Measurements from ENCODE around the gene UBE2D4.
"Not testable (repeated sequence)": the region's sequence is repeated elsewhere in the genome, so short reads cannot be mapped to it uniquely, and the experiment has no call there.

Gene UBE2D4

DNA sequence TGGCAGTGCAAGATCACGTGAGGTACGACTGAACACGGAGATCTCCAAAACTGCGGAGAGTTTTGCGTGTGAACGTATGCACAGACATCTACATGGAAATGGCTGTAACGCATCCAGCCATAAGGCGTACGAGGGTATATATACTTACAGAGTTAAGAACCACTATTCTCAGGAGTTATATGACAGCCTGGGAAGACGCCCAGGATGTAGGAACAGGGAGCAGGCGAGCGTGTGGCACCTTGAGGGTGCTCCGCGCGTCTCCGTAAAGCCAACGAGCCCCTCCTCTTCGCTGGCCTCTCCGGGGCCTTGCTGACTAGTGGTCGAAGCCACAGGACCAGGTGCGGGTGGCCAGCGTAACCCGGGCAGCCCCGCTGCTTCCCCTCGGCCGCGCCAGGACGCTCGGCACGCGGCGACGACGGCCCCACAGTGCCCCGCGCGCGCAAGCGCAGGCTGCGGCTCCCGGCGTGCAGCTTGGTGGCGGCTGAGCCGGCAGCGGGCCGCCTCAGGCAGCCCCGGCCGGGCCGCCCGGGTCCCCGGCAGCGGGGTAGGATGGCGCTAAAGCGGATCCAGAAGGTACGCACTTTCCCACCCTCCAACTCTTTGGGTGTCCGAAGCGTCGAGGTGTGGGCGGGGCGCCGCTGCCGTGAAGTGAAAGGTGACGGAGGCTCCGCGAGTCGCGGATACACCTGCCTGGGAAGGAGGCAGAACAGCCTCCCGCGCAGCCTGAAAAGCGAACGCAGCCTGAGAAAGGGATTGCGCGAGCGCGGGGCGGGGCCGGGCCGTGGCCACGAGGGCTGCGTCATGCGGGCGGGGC lies at the start of gene UBE2D4:
TSS of gene UBE2D4 (plus strand) at position 453 of the 814 bp plus-strand sequence. CDS start at position 550, 97 bp downstream.
- no peak for DNase-seq (ENCODE audit: low read depth in 2 of 2)

DNA sequence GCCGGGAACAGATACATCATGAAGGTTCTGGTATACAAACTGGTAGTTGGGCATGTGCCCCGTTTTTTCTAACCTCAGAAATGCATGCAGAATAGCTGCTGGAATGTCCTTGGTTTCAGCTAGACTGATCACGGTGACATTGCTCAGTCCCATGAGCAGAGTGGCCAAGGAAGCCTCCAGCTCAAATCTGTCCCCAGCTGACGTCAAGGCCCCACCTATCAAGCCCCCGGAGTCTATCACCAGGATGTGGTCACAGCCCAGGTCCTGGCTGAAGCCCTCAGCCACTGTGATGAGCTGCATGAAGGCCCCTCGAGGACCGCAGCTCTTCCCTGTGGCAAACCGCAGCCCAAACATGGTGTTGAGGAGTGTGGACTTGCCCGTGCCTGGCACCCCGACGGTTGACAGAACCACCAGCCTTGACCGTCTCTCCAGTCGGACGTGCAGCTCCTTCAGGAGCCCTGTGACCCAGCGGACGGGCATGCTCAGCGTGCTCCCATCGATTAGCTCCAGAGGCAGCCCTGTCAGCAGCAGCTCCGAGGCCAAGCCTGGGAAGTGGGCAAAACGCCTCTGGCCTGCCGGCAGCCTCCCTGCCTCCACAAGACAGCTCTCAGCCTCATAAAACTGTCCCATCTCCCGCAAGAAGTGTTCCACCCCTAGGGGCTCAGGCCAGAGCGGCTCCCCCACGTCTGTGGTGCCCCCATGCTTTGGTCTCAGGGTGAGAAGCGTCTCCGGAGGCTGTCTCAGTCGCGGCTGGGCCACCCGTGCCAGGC lies 49.1 kb upstream of the UBE2D4 start:
- DNase-seq (ENCODE audit: low read depth in 2 of 2) = no peak

DNA sequence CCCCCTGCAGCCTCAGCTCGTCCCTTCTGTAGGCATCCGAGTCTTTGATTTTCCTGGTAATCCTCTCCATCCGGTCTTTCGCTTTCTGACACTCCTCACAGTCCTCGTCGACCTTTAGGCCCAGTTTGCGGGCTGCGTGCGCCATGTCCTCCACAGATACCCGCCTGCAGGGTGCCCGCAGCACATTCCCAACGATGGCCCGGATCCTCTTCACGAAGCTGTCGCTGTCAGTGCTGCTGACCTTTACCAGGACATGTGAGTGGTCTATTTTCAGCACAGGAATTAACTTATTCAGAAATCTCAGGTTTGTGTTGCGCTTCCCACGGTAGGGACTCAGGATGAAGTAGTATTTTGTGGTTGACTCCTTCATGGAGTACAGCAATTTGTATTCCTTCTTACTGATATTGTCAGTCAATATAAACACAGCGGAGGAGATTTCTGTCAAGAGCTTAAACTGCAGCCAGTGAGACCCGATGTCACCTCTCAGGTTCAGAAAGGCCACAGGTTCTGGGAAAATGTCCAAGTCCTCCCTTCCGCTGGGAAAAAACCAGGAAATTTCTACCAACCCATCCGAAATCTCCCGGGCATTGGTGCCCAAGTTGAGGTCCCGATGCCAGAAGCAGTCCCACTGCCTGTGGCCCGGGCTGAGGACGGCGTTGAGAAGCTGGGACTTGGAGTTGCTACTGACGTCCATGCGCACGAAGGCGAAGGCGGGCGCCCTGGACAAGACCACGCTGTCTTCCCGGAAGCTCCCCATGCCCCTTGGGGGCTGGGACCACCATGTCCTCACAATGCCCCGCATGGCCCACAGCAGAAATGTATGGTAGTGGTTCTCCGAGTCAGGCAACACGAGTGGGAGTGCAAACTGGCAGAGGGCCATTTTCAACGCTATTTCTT lies 48.0 kb upstream of the UBE2D4 start:
- no peak for DNase-seq (ENCODE audit: low read depth in 2 of 2)

DNA sequence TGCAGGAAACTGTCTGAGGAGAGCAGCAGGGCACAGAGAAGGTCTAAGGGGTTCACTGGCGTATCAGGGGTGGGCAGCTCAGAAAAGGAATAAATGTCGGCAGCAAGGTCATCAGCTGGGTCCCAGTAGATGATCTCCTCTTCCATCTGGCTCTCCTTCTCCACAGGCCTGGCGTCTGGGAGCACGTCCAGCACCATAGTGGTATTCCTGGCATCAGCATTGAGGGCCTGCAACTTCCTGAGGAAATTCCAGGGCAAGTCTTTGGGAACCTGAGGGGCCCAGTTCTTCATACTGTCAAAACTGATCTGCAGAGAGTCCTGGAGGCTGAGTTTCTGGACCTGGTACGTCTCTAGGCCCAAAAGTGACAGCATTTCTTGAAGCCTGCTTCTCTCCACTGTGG lies 47.4 kb upstream of the UBE2D4 start:
- no peak for DNase-seq (ENCODE audit: low read depth in 2 of 2)

DNA sequence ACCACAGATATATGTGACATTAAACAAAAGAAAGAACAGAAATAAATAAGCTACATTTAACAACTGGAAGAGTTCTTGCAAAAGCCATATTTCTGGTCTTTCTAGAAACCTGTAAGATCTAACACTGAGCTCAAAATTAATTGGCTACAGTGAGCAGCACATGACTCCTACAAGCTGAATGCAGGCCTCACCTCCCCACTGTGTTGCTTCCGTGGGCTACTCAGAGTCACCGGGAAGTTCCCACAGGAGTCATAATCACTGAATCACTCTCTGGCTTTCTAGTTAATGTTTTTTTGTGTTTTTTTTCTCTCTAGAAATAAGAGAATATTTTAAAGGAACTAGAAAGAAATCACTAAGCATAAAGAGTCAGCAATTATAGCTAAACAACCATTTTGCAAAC lies 46.8 kb upstream of the UBE2D4 start:
- DNase-seq (ENCODE audit: low read depth in 2 of 2) = no peak

DNA sequence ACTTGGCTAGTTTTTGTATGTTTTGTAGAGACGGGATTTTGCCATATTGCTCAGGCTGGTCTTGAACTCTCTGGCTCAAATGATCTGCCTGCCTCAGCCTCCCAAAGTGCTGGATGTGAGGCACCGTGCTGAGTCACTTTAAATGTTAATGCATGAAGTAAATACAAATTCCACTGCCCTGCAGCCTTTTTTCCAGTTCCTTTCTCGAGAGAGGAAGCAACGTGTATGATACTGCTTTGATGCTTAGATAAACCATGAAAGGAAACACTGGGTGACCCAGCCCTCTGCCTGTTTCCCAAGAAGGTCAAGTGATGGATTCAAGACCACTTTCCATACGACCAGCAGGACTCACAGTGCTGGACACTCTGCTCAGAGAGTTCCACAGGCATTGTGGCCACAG lies 45.6 kb upstream of the UBE2D4 start:
- no peak for DNase-seq (ENCODE audit: low read depth in 2 of 2)

DNA sequence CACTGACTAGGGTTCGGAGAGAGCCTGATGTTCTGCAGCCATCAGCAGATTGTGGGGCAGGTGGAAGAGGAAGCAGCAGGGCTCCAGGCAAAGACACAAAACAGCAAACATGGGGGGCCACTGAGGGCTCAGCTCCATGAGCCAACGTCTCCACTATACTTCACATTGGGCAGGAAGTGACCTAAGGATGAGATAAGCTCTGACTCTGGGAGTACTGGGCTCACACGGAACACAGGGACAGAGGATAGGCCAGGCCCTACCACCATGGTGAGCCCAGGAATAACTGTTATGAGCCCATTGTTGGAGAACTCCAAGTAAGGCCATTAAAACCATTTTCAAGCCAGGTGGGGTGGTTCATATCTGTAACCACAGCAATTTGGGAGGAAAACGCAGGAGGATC lies 42.0 kb upstream of the UBE2D4 start:
- DNase-seq (ENCODE audit: low read depth in 2 of 2) = no peak

DNA sequence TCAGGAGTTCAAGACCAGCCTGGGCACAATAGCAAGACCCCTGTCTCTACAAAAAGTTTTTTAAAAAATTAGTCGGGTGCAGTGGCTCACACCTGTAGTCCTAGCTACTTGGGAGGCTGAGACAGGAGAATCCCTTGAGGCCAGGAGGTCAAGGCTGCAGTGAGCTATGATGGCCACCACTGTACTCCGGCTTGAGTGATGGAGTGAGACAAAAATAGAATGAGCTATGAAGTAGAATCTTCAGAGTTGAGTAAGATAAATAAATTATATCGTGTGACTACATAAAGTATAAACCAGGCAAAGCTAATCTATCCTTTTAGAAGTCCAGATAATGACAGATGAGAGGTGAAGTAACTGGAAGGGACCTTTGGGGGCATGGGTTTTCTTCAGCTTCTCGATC lies 41.6 kb upstream of the UBE2D4 start:
- no peak for DNase-seq (ENCODE audit: low read depth in 2 of 2)

DNA sequence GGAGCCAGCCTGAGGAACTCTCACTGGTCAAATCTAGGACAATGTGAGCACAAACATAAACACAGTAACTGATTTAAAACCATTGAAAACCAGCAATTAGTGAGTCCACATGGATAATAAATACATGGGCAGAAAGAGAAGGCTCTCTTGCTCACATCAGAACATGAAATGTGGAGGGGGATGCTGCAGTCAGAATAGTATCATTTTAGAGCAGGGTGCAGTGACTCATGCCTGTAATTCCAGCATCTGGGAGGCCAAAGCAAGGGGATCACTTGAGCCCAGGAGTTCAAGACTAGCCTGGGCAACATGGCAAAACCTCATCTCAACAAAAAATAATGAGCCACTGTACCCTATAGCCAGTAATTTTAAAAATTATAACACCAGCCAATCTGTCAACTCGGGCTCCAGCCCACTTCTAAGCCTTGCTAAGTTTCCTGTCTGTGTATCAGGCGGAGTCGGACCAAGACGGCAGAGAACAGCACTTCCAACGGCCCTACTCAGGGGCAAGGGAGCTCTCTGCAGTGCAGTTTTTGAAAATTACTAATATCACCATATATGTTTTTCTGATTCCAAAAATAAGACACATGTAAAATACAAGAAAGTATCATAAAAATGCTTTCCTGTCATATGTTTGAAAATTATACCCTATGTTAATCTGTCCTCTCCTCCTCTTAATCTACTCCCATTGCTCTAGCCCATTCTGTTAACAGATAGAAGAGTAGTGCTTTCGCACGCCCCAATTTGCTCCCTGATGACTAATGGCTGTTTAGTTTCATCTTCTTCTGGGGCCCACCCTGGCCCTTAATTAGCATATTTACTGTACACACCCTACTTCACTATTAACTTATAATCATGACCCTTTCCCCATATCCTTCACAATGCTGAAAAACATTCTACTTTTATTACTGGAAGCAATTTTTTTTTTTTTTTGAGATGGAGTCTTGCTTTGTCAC lies 37.0 kb upstream of the UBE2D4 start:
- DNase-seq (ENCODE audit: low read depth in 2 of 2) = no peak

DNA sequence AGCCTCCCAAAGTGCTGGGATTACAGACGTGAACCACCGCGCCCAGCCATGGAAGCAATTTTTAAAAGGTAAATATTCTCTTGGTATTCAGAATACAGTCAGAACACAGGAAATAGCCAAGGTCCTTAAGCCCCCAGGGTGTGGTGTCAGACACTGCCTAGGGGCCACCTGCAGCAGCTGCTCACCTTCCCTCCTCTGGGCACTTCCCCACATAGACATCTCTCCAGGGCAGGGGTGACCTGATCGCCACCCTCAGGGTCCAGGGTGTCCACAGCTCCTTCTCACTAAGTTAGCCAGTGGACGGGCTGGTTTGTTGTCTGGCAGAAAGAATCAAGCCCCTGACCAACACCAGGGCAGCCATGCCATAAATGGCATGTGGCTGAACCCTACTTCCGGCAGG lies 35.8 kb upstream of the UBE2D4 start:
- DNase-seq (ENCODE audit: low read depth in 2 of 2) = no peak

DNA sequence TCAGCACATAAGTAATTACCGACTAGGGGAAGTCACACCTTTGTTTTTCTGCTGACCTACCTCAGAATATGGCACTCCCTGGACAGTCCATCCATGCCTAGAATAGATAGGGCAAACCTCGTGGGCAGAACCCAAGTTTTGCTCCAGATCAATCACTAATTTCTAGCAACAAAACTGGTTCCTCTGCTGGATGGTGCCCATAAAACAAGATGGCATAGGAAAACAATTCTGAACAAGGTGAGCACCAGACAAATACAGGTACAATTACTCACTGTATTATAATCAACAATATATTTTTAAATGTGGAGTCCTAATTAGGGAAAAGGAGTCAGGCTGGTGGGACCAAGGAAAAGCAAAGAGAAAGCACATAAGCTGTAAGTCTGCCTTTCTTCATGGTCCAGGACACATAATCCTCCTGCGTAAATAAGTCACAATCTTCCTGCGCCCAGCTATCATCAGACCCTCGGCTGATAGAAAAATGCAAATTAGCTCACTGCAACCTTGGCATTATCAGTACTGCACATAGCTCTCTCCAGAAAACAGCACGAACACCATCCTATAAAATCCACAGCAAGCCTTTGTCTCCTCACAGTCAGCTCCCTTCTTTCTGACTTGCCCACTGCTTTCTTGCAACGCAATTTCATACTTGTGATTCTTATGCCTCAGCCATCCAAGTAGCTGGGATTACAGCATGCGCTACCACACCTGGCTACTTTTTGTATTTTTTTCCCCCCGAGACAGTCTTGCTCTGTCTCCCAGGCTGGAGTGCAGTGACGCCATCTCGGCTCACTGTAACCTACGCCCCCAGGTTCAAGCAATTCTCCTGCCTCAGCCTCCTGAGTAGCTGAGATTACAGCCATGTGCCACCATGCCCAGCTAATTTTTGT lies 34.9 kb upstream of the UBE2D4 start:
- DNase-seq (ENCODE audit: low read depth in 2 of 2) = no peak

DNA sequence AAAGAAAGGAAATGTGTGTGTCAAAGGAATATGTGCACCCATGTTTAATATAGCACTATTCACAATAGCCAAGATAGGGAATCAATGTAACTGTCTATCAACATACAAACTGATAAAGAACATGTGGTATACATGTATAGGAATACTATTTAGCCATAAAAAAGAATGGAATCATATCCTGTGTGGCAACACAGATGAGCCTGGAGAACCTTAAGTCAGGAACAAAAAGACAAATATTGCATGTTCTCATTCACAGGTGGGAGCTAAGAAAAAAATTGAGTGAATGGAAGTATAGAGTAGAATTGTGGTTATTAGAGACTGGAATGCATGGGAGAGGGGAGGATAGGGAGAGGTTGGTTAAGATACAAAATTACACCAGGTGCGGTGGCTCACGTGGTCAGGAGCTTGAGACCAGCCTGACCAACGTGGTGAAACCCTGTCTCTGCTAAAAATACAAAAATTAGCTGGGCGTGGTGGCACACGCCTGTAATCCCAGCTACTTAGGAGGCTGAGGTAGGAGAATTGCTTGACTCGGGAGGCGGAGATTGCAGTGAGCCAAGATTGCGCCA lies 30.3 kb upstream of the UBE2D4 start:
- DNase-seq (ENCODE audit: low read depth in 2 of 2) = no peak

DNA sequence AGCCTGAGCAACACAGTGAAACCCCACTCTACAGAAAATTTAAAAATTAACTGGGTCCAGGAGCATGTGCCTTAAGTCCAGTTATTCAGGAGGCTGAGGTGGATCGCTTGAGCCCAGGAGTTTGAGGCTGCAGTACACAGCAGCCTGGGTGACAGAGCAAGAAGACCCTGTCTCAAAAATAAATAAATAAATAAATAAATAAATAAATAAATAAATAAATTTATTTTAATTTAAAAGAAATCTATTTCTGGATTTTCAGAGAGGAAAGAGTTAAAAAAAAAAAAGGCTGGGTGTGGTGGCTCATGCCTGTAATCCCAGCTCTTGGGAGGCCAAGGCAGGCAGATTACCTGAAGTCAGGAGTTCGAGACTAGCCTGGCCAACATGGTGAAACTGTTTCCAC lies 27.7 kb upstream of the UBE2D4 start:
- DNase-seq (ENCODE audit: low read depth in 2 of 2) = not testable (repeated sequence)

DNA sequence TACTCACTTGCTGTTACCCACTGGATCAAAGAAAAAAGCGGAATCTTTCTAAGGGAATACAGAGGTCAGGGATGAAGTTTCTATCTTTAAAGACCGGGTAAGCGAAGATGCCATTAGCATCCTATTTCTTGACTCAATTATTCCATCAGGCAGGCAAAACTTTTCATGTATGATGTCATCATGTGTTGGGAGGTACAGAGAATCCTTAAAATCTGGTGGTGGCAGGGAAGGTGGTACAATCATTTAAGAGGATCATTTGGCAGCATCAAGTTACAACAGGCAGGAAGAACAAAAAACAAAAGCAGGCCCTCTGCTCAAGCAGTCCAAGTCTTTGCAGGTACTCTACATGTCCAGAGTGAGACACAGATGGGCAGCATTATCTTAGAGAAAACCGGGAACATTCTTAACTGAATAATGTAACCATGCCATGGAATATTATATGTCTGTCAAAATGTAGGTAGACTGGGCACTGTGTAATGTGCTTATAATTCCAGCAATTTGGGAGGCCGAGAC lies 23.6 kb upstream of the UBE2D4 start:
- no peak for DNase-seq (ENCODE audit: low read depth in 2 of 2)

DNA sequence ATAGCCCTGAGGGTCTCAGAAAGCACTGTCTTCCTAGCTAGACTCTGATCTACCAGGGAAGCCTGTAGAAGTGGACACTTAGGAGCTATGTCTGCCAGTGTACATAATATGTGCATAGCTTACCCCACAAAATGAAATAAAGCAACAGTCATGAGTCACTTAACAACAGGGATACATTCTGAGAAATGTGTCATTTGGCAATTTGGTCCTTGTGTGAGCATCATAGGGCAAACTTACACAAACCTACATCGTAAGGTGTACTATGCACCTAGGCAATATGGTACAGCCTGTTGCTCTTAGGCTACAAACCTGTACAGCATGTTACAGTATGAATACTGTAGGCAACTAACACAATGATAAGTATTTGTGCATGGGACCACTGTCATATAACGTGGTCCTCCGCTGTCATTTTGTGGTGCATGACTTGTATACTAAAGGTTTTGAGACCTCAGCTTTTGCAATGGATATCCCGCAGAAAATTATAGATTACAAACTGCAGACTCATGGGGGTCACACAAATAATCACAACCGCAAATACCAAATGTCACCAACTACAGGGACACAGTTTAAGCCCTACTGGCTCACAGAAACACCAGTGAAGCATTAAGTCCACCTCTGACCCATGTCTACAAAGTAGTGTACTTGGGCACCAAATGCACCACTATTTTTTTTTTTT lies 21.6 kb upstream of the UBE2D4 start:
- DNase-seq (ENCODE audit: low read depth in 2 of 2) = no peak

DNA sequence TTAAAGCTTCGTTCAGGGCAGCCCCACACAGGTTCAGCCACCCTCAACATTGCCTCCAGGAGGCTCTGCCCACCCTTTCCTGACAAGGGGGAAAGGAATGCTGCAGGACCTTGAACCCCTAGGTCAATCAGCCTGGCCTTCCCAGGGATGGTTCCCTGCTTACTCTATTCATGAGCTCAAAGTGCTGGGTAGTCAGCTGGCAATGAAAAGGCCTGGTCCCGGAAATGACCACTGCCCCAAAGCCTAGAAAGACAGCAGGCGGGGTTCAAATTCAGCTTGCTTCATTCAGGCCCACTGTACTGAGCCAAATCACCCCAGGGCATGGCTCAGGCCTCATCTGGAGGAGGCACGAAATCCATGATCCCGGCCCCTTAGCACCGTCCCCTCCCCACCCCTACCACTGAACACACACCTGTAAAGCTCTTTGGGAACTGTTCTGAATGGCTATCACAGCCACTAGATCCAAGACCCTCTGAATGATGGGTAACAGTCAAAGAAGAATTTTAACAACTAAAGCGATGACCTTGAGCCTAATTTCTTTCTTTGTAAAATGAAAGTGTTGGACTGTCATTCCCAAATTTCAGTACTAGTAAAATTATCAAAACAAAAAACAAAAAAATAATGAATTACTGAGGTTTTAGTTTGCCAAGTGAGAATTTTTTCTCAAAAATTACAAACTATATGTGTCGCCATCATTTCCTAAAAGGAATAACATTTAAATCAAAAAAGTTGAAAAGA lies 20.9 kb upstream of the UBE2D4 start:
- no peak for DNase-seq (ENCODE audit: low read depth in 2 of 2)

DNA sequence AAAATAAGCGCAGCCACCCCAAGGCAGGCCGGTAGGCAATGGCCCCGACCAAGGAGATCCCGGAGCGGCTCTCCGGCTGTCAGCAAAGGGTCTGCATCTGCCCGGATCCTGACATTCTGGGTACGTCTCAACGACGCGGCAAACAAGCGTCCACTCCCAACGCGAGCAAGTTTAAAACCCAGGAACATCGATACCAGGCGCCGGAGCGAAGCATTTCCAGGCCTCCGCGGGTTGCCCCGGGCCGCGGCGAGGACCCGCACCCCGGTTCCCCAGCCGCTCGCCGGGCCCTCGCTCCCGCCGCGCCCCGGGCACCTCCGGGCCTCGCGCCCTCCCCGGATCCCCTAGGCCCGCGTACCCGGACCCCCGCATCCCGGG lies 20.3 kb upstream of the UBE2D4 start:
- no peak for DNase-seq (ENCODE audit: low read depth in 2 of 2)

DNA sequence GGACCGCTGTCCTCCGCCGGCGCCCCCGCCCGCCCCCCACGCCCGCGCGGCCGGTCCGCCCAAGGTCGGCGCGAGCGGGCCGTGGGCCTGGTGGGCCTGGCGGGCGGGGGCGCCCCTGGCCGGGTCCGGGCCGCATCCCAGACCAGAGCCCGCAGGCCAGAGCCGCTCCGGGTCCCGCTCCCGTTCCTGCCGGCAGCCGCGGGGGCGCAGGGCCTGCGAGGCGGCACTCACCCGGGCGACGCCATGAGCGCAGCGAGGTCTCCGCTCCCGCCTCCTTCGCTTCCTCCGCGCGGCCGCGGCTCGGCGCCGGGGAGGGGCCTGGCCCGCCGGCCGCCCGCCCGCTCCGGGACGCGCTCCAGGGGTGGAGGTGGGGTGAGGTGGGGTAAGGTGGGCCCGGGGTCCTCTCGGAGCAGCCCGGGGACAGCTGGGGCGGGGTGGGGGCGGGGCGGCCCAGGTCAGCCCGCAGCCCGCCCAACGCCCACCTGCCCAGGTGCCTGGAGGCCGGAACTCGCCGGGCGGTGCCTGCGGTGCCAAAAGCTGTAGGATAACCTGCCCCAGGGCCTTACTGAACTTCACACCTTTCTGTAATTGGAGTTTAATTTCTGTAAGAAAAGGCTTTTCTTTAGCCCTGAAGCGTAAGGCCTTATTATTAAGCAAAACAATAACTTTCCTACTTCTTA lies 19.8 kb upstream of the UBE2D4 start, which contains the start of gene URGCP:
TSS of gene URGCP (minus strand) at position 266 of the 680 bp plus-strand sequence. CDS start at position 245, 21 bp downstream.
- no peak for DNase-seq (ENCODE audit: low read depth in 2 of 2)
